Epithelial cell of prostate (primary cell): ENCODE measurements around the gene AFTPH.
"Not testable (repeated sequence)": the region's sequence is repeated elsewhere in the genome, so short reads cannot be mapped to it uniquely, and the experiment has no call there.

Source experiments
- DNase-seq: peaks from one replicate; pipeline ENCODE4 v3.0.0-alpha.2; 2011; ENCODE audit warnings: low read depth, low spot score
- H3K27ac ChIP-seq: fragments of 450-650 bp; 2 replicates; pipeline ENCODE4 v1.5.1; 2017; ENCODE audit warnings: mild to moderate bottlenecking

AFTPH gene

GRCh38 chr2:64493788-64494187, 30.3 kb upstream of the AFTPH start:
- no peak overlapping the region for H3K27ac ChIP-seq
- no peak for DNase-seq

- no peak for DNase-seq
- H3K27ac ChIP-seq = no peak overlapping the region
Observed at GRCh38 chr2:64498438-64498837, 25.7 kb upstream of the AFTPH start.

- no peak for DNase-seq
- H3K27ac ChIP-seq = no peak overlapping the region
Observed at GRCh38 chr2:64500549-64500948, 23.6 kb upstream of the AFTPH start.

- H3K27ac ChIP-seq = no peak overlapping the region
- DNase-seq = no peak
Observed at GRCh38 chr2:64501946-64502345, 22.2 kb upstream of the AFTPH start.

GRCh38 chr2:64502860-64503259, 21.3 kb upstream of the AFTPH start:
- no peak for DNase-seq
- H3K27ac ChIP-seq = no peak overlapping the region

GRCh38 chr2:64504774-64505720, 19.1 kb upstream of the AFTPH start:
- H3K27ac ChIP-seq = no peak overlapping the region
- DNase-seq = no peak

- no peak overlapping the region for H3K27ac ChIP-seq
- no peak for DNase-seq
Observed at GRCh38 chr2:64506686-64507085, 17.4 kb upstream of the AFTPH start.

- no peak overlapping the region for H3K27ac ChIP-seq
- peak; percentile 37 for DNase-seq
Observed at GRCh38 chr2:64514008-64514407, 10.1 kb upstream of the AFTPH start.

GRCh38 chr2:64515086-64515485, 9.0 kb upstream of the AFTPH start:
- H3K27ac ChIP-seq = no peak overlapping the region
- no peak for DNase-seq

GRCh38 chr2:64516651-64517510, 7.2 kb upstream of the AFTPH start:
- no peak overlapping the region for H3K27ac ChIP-seq

GRCh38 chr2:64517511-64517884, 6.6 kb upstream of the AFTPH start:
- DNase-seq = no peak
- H3K27ac ChIP-seq = no peak overlapping the region

More at GRCh38 chr2:64516651-64517510, 7.2 kb upstream of the AFTPH start:
- DNase-seq = no peak

GRCh38 chr2:64522843-64523428, 1.2 kb upstream of the AFTPH start:
- no peak overlapping the region for H3K27ac ChIP-seq
- DNase-seq = peak; percentile 26

GRCh38 chr2:64524604-64525316, 632 bp downstream of the AFTPH start:
- H3K27ac ChIP-seq = peak overlapping the region; percentile 71
- no peak for DNase-seq

GRCh38 chr2:64525317-64525613, 1.1 kb downstream of the AFTPH start:
- peak overlapping the region; percentile 71 for H3K27ac ChIP-seq
- DNase-seq = no peak

GRCh38 chr2:64526034-64526433, 1.9 kb downstream of the AFTPH start:
- no peak for DNase-seq
- H3K27ac ChIP-seq = no peak overlapping the region

GRCh38 chr2:64530946-64531345, 6.8 kb downstream of the AFTPH start:
- H3K27ac ChIP-seq, DNase-seq: not testable (repeated sequence)

GRCh38 chr2:64532030-64532429, 7.9 kb downstream of the AFTPH start:
- DNase-seq = no peak
- H3K27ac ChIP-seq = no peak overlapping the region

GRCh38 chr2:64533882-64534281, 9.8 kb downstream of the AFTPH start:
- H3K27ac ChIP-seq = no peak overlapping the region
- no peak for DNase-seq

GRCh38 chr2:64534363-64534762, 10.2 kb downstream of the AFTPH start:
- H3K27ac ChIP-seq = no peak overlapping the region
- DNase-seq = no peak

GRCh38 chr2:64535024-64535423, 10.9 kb downstream of the AFTPH start:
- no peak for DNase-seq
- H3K27ac ChIP-seq = no peak overlapping the region
